Mammary epithelial cell (primary cell): ENCODE measurements around the gene DGKA.

Experiments
- CTCF ChIP-seq, 2 donors: IDR thresholded peaks in 1 of 2; conservative IDR thresholded peaks in 1 of 2; 2 replicates each; pipeline ENCODE4 v1.5.1; 2011 to 2012; ENCODE audit warnings: inconsistent platforms in 2 of 2, low read length in 2 of 2, mild to moderate bottlenecking in 2 of 2, control low read depth in 1 of 2, low read depth in 1 of 2; ENCODE audit not compliant: insufficient read depth in 1 of 2; ENCODE audit errors: extremely low read depth in 1 of 2
- EZH2 ChIP-seq: IDR thresholded peaks from 2 replicates; pipeline ENCODE4 v1.6.1; 2012; ENCODE audit warnings: low read length, inconsistent platforms, borderline replicate concordance

DNA sequence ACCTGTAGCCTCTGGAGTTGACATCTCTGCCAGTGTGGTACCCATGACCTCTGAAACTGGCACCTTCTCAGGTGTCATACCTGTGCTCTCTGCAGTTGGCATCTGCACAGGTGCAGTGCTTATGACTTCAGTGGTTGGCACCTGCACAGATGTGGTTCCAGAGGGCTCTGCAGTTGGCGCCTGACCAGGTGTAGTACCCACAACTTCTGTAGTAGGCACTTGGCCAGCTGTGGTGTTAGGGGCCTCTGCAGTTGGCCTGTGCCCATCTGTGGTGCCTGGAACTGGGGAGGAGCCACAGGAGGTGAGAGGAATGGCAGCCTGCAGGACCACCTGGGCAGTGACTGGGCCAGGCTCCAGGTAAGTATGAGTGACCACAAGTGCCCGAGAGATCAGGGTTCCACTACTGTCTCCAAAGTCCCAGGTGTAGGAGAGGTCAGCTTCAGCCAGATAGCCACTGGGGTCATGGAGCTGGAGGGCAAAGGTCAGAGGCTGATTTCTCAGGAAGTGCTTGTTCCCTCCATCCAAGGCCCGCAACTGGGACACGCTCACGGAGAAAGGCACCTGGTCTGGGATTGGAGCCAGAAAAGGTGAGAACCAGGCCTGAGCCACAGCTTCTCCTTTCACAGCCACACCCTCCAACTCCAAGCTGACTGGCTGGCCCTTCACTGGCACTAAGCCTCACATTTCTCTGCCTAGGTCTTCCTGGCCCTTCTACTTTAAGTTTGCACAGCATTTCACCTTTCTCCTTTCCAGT lies 26.3 kb downstream of the DGKA start:
- no peak for TF ChIP-seq CTCF (conservative IDR thresholded peaks at IDR 0.05 in 1 of 2, IDR thresholded peaks at IDR 0.05 in 1 of 2; ENCODE audit: extremely low read depth in 1 of 2, insufficient read depth in 1 of 2, low read depth in 1 of 2, low read length in 2 of 2)
- TF ChIP-seq EZH2 = no peak
